Ishikawa (cell line): ENCODE results near the gene ASTN2.

Experiments
- CEBPB ChIP-seq: IDR thresholded peaks from 2 replicates; pipeline ENCODE4 v1.6.1; 2012
- CREB1 ChIP-seq: IDR thresholded peaks from 2 replicates; pipeline ENCODE4 v1.6.1; 2012; ENCODE audit warnings: low read depth
- EGR1 ChIP-seq: IDR thresholded peaks from 2 replicates; pipeline ENCODE4 v1.6.1; 2012
- EP300 ChIP-seq: IDR thresholded peaks from 2 replicates; pipeline ENCODE4 v1.6.1; 2012; ENCODE audit warnings: borderline replicate concordance
- FOXM1 ChIP-seq: IDR thresholded peaks from 2 replicates; pipeline ENCODE4 v1.6.1; 2012; ENCODE audit warnings: low read depth, borderline replicate concordance
- MAX ChIP-seq: IDR thresholded peaks from 2 replicates; pipeline ENCODE4 v1.6.1; 2012
- NFIC ChIP-seq: IDR thresholded peaks from 2 replicates; pipeline ENCODE4 v1.6.1; 2012
- RAD21 ChIP-seq: IDR thresholded peaks from 2 replicates; pipeline ENCODE4 v1.6.1; 2012; ENCODE audit warnings: low read depth
- TAF1 ChIP-seq: IDR thresholded peaks from 2 replicates; pipeline ENCODE4 v1.6.1; 2012; ENCODE audit warnings: low read depth, mild to moderate bottlenecking
- TCF12 ChIP-seq: IDR thresholded peaks from 2 replicates; pipeline ENCODE4 v1.6.1; 2012; ENCODE audit warnings: low read depth
- TEAD4 ChIP-seq: IDR thresholded peaks from 2 replicates; pipeline ENCODE4 v1.6.1; 2012
- USF1 ChIP-seq: IDR thresholded peaks from 2 replicates; pipeline ENCODE4 v1.6.1; 2012
- YY1 ChIP-seq: IDR thresholded peaks from 2 replicates; pipeline ENCODE4 v1.6.1; 2012; ENCODE audit warnings: low read depth
- ZBTB7A ChIP-seq: IDR thresholded peaks from 2 replicates; pipeline ENCODE4 v1.6.1; 2012; ENCODE audit warnings: low read depth
- TF ChIP-seq, protein P1 (sequence below): IDR thresholded peaks from 2 replicates; pipeline ENCODE4 v1.6.1; 2012; ENCODE audit warnings: low read depth, mild to moderate bottlenecking

The ASTN2 gene

DNA sequence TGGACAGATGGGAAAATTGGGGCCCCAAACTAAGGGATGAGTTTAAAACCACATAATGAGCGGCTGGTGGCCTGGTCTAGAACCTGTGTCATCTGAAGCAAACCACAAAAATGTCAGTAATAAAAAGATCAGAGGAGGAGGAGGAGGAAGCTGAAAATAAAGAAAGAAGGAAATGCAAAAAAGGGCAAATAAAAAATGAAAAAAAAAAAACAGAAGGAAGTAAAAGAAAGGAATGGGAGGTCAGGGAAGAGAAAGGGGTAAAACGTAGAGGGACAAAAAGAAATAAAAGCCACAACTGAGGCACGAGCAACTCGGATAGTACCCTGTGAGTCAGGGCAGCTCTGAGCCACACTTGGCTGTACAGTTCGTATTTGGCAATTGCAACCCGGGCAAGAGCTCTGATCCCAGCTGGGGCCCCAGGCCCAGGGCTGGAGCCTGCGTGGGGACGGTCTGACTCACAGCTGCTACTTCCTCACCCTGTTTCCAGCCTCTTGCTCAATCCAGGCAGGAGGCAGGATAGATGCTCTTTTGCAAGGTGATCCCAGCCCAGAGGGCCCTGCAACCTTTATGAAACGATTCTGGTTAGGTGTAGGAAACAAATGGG is 865.7 kb downstream of the ASTN2 start:
- TF ChIP-seq TCF12 (no peak), NFIC (no peak), RAD21 (no peak), MAX (no peak), CREB1 (no peak), YY1 (no peak)
- TF ChIP-seq, protein P1, sequence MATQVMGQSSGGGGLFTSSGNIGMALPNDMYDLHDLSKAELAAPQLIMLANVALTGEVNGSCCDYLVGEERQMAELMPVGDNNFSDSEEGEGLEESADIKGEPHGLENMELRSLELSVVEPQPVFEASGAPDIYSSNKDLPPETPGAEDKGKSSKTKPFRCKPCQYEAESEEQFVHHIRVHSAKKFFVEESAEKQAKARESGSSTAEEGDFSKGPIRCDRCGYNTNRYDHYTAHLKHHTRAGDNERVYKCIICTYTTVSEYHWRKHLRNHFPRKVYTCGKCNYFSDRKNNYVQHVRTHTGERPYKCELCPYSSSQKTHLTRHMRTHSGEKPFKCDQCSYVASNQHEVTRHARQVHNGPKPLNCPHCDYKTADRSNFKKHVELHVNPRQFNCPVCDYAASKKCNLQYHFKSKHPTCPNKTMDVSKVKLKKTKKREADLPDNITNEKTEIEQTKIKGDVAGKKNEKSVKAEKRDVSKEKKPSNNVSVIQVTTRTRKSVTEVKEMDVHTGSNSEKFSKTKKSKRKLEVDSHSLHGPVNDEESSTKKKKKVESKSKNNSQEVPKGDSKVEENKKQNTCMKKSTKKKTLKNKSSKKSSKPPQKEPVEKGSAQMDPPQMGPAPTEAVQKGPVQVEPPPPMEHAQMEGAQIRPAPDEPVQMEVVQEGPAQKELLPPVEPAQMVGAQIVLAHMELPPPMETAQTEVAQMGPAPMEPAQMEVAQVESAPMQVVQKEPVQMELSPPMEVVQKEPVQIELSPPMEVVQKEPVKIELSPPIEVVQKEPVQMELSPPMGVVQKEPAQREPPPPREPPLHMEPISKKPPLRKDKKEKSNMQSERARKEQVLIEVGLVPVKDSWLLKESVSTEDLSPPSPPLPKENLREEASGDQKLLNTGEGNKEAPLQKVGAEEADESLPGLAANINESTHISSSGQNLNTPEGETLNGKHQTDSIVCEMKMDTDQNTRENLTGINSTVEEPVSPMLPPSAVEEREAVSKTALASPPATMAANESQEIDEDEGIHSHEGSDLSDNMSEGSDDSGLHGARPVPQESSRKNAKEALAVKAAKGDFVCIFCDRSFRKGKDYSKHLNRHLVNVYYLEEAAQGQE = no peak

GRCh38 chr9:116547729-116548426 is 867.0 kb downstream of the ASTN2 start:
- no peak for TF ChIP-seq TEAD4
- no peak for TF ChIP-seq TAF1
- TF ChIP-seq, protein P1 = no peak
- no peak for TF ChIP-seq MAX
- TF ChIP-seq NFIC = no peak
- TF ChIP-seq CEBPB = no peak
- TF ChIP-seq RAD21 = no peak
- TF ChIP-seq CREB1 = no peak
- no peak for TF ChIP-seq ZBTB7A
- no peak for TF ChIP-seq USF1
- TF ChIP-seq EP300 = no peak
- no peak for TF ChIP-seq FOXM1
- no peak for TF ChIP-seq TCF12
- TF ChIP-seq YY1 = no peak
- TF ChIP-seq EGR1 = no peak

- TF ChIP-seq ZBTB7A = no peak
- TF ChIP-seq EP300 = no peak
- TF ChIP-seq MAX = no peak
- no peak for TF ChIP-seq TAF1
- TF ChIP-seq RAD21 = no peak
- TF ChIP-seq CEBPB = no peak
Observed at GRCh38 chr9:116546711-116547581, 867.9 kb downstream of the ASTN2 start.

DNA sequence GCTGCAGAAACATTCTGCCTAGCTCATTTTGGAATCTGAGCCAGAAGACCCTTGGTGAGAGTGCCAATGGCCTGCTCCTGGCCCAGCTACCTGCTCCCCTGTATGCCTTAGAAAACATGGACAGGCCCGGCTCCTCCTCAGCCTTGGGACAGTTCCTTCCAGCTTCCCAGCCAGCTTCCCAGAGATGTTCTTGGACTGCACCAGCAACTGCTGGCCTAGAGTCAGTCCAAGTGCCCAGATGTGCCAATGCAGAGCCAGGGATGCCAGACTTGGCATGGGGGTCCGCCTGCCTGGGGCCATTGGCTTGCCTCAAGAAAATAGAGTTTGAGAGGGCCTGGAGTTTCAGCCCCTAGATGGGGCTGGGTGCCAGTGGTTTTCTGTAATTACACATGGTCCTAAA is 870.0 kb downstream of the ASTN2 start:
- TF ChIP-seq YY1 (no peak), TEAD4 (no peak), RAD21 (no peak), EP300 (no peak), CEBPB (no peak), EGR1 (no peak), TAF1 (no peak), ZBTB7A (no peak), MAX (no peak), USF1 (no peak)

GRCh38 chr9:116543731-116544400 is 871.0 kb downstream of the ASTN2 start:
- TF ChIP-seq TAF1 = no peak
- no peak for TF ChIP-seq YY1
- TF ChIP-seq RAD21 = no peak
- TF ChIP-seq EGR1 = no peak
- no peak for TF ChIP-seq FOXM1
- TF ChIP-seq CREB1 = no peak
- no peak for TF ChIP-seq EP300
- TF ChIP-seq MAX = no peak
- TF ChIP-seq, protein P1 = no peak
- TF ChIP-seq NFIC = no peak
- no peak for TF ChIP-seq USF1
- TF ChIP-seq ZBTB7A = no peak
- no peak for TF ChIP-seq TCF12
- no peak for TF ChIP-seq TEAD4
- TF ChIP-seq CEBPB = no peak
